Tibial nerve (tissue), 4 donors: ENCODE measurements around the gene RNF144B. TPM values are rescaled to one million over a fixed set of nuclear protein-coding genes. Genes with fewer than 3 reads are reported as not detected.
A peak's percentile ranks its signal among the peaks of the same experiment; 100 is the strongest.

Experiments
- DNase-seq, 2 donors: peaks; one replicate each; pipeline ENCODE4 v3.0.0-alpha.2; 2019; ENCODE audit warnings: low spot score in 2 of 2
- H3K27ac ChIP-seq, 4 donors: fragments of 200-600 bp; sonication (generic) in 3 of 4; one replicate each; pipeline ENCODE4 v1.5.1; 2017 to 2019; ENCODE audit warnings: mild to moderate bottlenecking in 1 of 4
- H3K27me3 ChIP-seq, 2 donors: fragments of 200-600 bp; sonication (generic) in 1 of 2; one replicate each; pipeline versions ENCODE4 v1.5.1 to v1.6.0; 2017 to 2019
- H3K36me3 ChIP-seq, 3 donors: fragments of 200-600 bp; sonication (generic); one replicate each; pipeline ENCODE4 v1.5.1; 2018 to 2019
- H3K4me1 ChIP-seq, 4 donors: fragments of 200-600 bp; sonication (generic) in 3 of 4; one replicate each; pipeline ENCODE4 v1.5.1; 2017 to 2019
- H3K4me3 ChIP-seq, 4 donors: fragments of 200-600 bp; sonication (generic) in 3 of 4; one replicate each; pipeline ENCODE4 v1.5.1; 2017 to 2019; ENCODE audit warnings: mild to moderate bottlenecking in 1 of 4, moderate library complexity in 1 of 4
- H3K9me3 ChIP-seq, 4 donors: fragments of 200-600 bp; sonication (generic) in 3 of 4; one replicate each; pipeline ENCODE4 v1.5.1; 2017 to 2019
- EP300 ChIP-seq, 2 donors: sonication (generic); formaldehyde crosslinking; IDR thresholded peaks; one replicate each; pipeline ENCODE4 v1.6.1; 2017; ENCODE audit warnings: antibody characterized with exemption in 2 of 2, mild to moderate bottlenecking in 1 of 2
- POLR2A ChIP-seq, 2 donors: fragments of 450-650 bp; IDR thresholded peaks; one replicate each; pipeline ENCODE4 v1.6.1; 2017; ENCODE audit warnings: antibody characterized with exemption in 2 of 2, mild to moderate bottlenecking in 2 of 2, moderate library complexity in 2 of 2
- WGBS, 2 donors: methylation state at CpG; one replicate each; pipeline ENCODE4 v1.1.5; 2018; 5-methylcytosine and 5-hydroxymethylcytosine counted together
- total RNA-seq, 4 donors: library from RNA; depleted of rRNA; stranded (reverse); fragments of >200 nt; gene quantifications; one replicate each; pipeline ENCODE4 v1.1.0, GENCODE V29; 2016
- TF ChIP-seq, protein P1 (sequence below), 5 experiments: fragments of 200-600 bp in 3 of 5; fragments of 450-650 bp in 2 of 5; sonication (generic) in 3 of 5; IDR thresholded peaks; one replicate each; pipeline ENCODE4 v1.5.1; 2016 to 2019; ENCODE audit warnings: antibody characterized with exemption in 5 of 5, mild to moderate bottlenecking in 3 of 5, moderate library complexity in 2 of 5

RNF144B gene
- total RNA-seq, 4 donors from 2014 or later = 6.5 to 15.5 (median 13.6) TPM

DNA sequence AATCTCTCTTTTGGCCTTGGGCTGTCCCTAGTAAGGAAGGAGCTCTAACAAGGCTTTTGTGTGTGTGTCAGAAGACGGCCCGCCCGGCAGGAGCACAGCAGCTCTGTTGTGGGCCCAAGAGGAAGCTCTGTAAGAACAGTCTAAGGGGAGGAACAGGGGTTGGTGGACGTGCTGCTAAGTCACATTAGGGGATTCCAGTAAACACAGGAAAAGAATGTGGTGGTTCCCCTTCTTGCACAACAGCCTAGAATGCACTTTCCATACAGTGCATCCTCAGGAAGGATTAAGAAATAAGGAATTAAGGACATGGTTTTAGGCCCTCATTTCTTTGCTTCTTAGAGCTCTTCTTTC lies 114.5 kb downstream of the RNF144B start:
- TF ChIP-seq POLR2A (IDR thresholded peaks at IDR 0.05) (no peak), EP300 (IDR thresholded peaks at IDR 0.05) (peak; percentile 56 to 87)
- peak overlapping the region in 2 of 4 donors; percentile 39 to 61 for H3K27ac ChIP-seq
- H3K27me3 ChIP-seq = no peaks in the 10 kb centered on the region
- no peaks in the 10 kb centered on the region for H3K36me3 ChIP-seq
- no peak overlapping the region for H3K4me3 ChIP-seq
- H3K9me3 ChIP-seq = no peaks in the 10 kb centered on the region
- peak in 1 of 2 donors; percentile 41 for DNase-seq
- WGBS, 2 donors = 47 to 61% methylated on average over 4 of the region's 4 CpGs
- peaks cover 0 to 4% (median 0%) of the 10 kb centered on the region in 4 donors for H3K4me1 ChIP-seq

DNA sequence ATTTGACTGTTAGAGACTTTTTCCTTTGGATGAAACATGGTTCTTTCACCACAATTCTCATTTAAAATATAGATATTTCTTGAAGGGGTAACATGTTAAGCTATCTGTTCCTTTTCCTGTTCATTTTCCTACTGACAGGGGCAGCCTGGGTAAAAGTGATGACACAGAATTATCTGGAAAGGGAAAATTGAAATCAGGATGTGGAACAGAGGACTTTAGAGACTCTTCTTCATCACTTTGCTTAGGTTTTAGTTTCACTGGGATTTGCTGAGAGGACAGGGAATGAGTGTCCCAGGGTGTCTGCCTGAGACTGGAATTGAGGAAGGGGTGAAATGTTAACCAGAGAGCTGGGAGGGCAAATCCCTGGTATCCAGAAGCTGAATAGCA lies 116.0 kb downstream of the RNF144B start:
- Histone ChIP-seq H3K27ac (peak overlapping the region in 2 of 4 donors; percentile 39 to 44), H3K4me1 (peaks cover 0 to 4% (median 0%) of the 10 kb centered on the region in 4 donors), H3K27me3 (no peaks in the 10 kb centered on the region), H3K9me3 (no peaks in the 10 kb centered on the region), H3K4me3 (no peak overlapping the region), H3K36me3 (no peaks in the 10 kb centered on the region)
- DNase-seq = no peak
- no peak for TF ChIP-seq POLR2A (IDR thresholded peaks at IDR 0.05)
- TF ChIP-seq, protein P1, sequence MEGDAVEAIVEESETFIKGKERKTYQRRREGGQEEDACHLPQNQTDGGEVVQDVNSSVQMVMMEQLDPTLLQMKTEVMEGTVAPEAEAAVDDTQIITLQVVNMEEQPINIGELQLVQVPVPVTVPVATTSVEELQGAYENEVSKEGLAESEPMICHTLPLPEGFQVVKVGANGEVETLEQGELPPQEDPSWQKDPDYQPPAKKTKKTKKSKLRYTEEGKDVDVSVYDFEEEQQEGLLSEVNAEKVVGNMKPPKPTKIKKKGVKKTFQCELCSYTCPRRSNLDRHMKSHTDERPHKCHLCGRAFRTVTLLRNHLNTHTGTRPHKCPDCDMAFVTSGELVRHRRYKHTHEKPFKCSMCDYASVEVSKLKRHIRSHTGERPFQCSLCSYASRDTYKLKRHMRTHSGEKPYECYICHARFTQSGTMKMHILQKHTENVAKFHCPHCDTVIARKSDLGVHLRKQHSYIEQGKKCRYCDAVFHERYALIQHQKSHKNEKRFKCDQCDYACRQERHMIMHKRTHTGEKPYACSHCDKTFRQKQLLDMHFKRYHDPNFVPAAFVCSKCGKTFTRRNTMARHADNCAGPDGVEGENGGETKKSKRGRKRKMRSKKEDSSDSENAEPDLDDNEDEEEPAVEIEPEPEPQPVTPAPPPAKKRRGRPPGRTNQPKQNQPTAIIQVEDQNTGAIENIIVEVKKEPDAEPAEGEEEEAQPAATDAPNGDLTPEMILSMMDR (IDR thresholded peaks at IDR 0.05) = no peak
- TF ChIP-seq EP300 (IDR thresholded peaks at IDR 0.05) = no peak

DNA sequence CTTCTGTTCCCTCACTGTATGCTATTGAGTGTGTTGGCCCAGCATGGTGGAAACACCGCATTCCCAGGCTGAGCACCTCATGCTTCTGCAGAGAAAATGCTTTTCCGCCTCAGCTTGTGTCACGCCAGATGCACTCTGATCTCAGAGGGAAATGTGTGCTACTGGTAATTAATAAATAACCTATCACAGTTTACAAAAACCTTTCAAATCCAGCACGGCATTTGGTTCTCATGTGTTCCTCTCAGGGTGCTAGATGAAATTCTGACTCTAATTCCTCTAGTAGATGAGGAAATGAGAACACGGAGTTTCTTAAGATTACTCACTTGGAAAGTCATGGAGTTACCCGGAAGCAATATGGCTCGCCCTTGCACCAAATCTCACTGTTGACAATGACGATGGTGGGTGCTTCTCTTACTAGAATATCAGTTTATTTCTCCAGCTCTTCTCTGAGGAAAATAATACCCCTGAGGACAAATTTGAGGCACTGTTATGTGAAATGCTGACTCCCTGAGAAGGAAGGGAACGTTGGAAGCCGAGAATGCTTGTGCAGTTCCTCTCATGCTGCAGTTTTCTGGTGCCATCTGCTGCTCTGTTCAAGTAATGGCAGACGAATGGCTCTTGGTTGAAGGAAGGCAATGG lies 116.6 kb downstream of the RNF144B start:
- 23 to 29% methylated on average over 11 of the region's 11 CpGs for WGBS, 2 donors
- no peaks in the 10 kb centered on the region for H3K36me3 ChIP-seq
- H3K27ac ChIP-seq = peak overlapping the region in 2 of 4 donors; percentile 44
- peak overlapping the region in 3 of 4 donors; percentile 10 to 42 (median 31) for H3K4me3 ChIP-seq
- peak; percentile 24 to 63 for DNase-seq
- no peaks in the 10 kb centered on the region for H3K27me3 ChIP-seq
- peaks cover 0 to 4% (median 0%) of the 10 kb centered on the region in 4 donors for H3K4me1 ChIP-seq
- peak in 1 of 2 donors; percentile 44 for TF ChIP-seq EP300 (IDR thresholded peaks at IDR 0.05)
- no peak for TF ChIP-seq POLR2A (IDR thresholded peaks at IDR 0.05)
- TF ChIP-seq, protein P1 (IDR thresholded peaks at IDR 0.05) = peak; percentile 78 to 87 (median 86)
- no peaks in the 10 kb centered on the region for H3K9me3 ChIP-seq

DNA sequence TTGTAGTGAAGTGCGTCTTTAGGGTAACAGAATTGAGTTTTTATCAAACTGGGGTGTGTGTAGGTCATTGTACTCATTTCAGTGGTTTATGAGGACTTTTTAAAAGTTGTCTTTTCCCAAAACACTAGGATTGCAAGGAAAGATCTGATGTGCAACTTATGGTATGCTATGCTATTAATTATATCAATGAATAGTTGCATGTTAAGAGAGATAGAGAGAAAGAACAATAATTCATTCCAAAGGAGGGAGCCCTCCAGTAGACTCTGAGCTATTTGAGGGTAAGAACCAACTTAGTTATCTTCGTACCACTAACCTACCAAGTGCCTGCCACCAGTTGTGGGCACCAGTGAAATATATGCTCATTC lies 117.1 kb downstream of the RNF144B start:
- peaks cover 0 to 4% (median 0%) of the 10 kb centered on the region in 4 donors for H3K4me1 ChIP-seq
- TF ChIP-seq EP300 (IDR thresholded peaks at IDR 0.05) (no peak), POLR2A (IDR thresholded peaks at IDR 0.05) (no peak)
- TF ChIP-seq, protein P1 (IDR thresholded peaks at IDR 0.05) = no peak
- no peaks in the 10 kb centered on the region for H3K9me3 ChIP-seq
- no peak overlapping the region for H3K4me3 ChIP-seq
- no peaks in the 10 kb centered on the region for H3K36me3 ChIP-seq
- DNase-seq = no peak
- no peaks in the 10 kb centered on the region for H3K27me3 ChIP-seq
- 30% methylated on average over 2 of the region's 2 CpGs for WGBS, 2 donors
- no peak overlapping the region for H3K27ac ChIP-seq

DNA sequence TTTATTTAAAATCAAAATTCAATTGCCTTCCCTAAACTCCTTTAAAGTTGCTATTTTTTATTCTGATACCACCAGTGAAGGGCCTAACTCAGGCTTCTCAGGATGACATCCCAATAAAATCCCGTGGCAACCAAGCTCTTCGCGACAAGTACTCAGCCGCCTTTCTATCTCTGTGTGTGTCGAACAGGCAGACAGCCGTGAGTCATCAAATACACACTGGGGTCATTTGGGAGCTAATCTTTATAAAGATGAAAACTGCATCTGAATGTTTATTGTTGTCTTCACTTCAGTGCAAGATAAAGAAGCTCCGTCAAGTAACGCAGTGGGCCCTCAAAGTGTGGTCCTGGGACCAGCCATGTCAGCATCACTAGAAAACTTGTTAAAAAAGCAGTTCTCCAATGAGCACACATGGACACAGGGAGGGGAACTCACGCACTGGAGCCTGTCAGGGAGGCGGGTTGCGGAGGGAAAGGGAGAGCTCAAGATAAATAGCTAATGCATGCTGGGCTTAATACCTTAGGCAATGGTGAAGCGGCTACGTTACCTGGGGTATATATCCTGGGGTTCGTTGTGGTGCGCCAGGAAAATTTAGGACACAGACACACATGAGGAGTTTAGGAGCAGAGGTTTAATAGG lies 119.3 kb downstream of the RNF144B start:
- no peak for DNase-seq
- H3K4me3 ChIP-seq = no peak overlapping the region
- peaks cover 0 to 4% (median 0%) of the 10 kb centered on the region in 4 donors for H3K4me1 ChIP-seq
- H3K27me3 ChIP-seq = no peaks in the 10 kb centered on the region
- H3K9me3 ChIP-seq = no peaks in the 10 kb centered on the region
- no peak overlapping the region for H3K27ac ChIP-seq
- 82 to 83% methylated on average over 15 of the region's 15 CpGs for WGBS, 2 donors
- H3K36me3 ChIP-seq = no peaks in the 10 kb centered on the region
- no peak for TF ChIP-seq EP300 (IDR thresholded peaks at IDR 0.05)
- TF ChIP-seq POLR2A (IDR thresholded peaks at IDR 0.05) = no peak
- TF ChIP-seq, protein P1 (IDR thresholded peaks at IDR 0.05) = no peak
